IMR-90 (cell line): ENCODE measurements around the gene INTS3.

Experiments used
- CTCF ChIP-seq: conservative IDR thresholded peaks from 2 replicates; pipeline ENCODE4 v1.5.1; 2012; ENCODE audit warnings: mild to moderate bottlenecking, low read depth, low read length, improper control_type of control experiment
- RFX5 ChIP-seq: IDR thresholded peaks from 2 replicates; pipeline ENCODE4 v1.8.0; 2012; ENCODE audit warnings: low read depth, mild to moderate bottlenecking, low read length, moderate library complexity

DNA sequence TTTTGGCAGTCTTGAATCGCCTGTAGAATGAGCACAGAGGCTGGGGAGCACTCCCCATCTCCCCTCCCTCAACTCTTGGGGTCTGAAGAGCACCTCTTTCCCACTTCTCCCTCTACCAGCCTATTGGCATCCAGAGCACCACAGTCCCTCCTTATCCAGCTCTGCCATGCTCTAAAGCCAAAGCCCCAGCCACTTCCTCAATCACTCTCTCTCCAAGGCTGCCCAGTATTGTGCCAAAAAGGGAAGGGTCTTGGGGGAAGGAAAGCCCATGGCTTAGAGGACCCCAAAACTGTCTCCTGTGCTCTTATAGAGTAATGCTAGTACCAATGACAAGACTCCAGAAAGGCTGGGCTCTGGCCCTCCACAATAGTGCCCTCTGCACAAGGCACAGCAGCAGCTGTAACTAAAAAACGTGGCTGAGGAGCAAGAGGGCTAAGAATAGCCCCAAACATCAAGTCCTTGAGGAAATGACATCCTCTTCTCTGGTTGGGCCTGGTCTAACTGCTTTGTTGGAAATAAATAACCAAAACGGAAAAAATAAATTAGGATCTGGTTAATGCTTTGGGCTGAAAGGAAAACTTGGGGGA lies 75.7 kb downstream of the INTS3 start:
- TF ChIP-seq CTCF (no peak), RFX5 (no peak)
